Brain microvascular endothelial cell (primary cell): Measurements from ENCODE around the gene TALDO1.

Source experiments
- DNase-seq: peaks from one replicate; pipeline ENCODE4 v3.0.0-alpha.2; 2020
- H3K27ac ChIP-seq: fragments of 250-450 bp; sonication (Bioruptor Pico); 2 replicates; pipeline ENCODE4 v1.5.1; 2020; ENCODE audit warnings: mild to moderate bottlenecking, moderate library complexity
- H3K27me3 ChIP-seq: fragments of 250-450 bp; sonication (Bioruptor Pico); replicated peaks from 2 replicates; pipeline ENCODE4 v1.5.1; 2020; ENCODE audit warnings: mild to moderate bottlenecking
- H3K36me3 ChIP-seq: fragments of 250-450 bp; sonication (Bioruptor Pico); replicated peaks from 2 replicates; pipeline ENCODE4 v1.5.1; 2020; ENCODE audit warnings: mild to moderate bottlenecking
- H3K4me3 ChIP-seq: 2 replicates; pipeline ENCODE4 v1.5.1; 2011; ENCODE audit warnings: low read depth, mild to moderate bottlenecking, control low read depth, low read length, moderate library complexity
- in situ Hi-C: cut with HindIII; loops from 2 replicates; pipeline ENCODE4 v1.10.0; 2017; ENCODE audit warnings: low sequenced_read_pairs, low pct_ligation_motif_present
- TF ChIP-seq, protein P1 (sequence below): IDR thresholded peaks from 2 replicates; pipeline ENCODE4 v1.5.1; 2011; ENCODE audit warnings: low read depth, mild to moderate bottlenecking, moderate library complexity, low read length, control low read depth, inconsistent platforms; ENCODE audit errors: missing control alignments

Gene TALDO1

DNA sequence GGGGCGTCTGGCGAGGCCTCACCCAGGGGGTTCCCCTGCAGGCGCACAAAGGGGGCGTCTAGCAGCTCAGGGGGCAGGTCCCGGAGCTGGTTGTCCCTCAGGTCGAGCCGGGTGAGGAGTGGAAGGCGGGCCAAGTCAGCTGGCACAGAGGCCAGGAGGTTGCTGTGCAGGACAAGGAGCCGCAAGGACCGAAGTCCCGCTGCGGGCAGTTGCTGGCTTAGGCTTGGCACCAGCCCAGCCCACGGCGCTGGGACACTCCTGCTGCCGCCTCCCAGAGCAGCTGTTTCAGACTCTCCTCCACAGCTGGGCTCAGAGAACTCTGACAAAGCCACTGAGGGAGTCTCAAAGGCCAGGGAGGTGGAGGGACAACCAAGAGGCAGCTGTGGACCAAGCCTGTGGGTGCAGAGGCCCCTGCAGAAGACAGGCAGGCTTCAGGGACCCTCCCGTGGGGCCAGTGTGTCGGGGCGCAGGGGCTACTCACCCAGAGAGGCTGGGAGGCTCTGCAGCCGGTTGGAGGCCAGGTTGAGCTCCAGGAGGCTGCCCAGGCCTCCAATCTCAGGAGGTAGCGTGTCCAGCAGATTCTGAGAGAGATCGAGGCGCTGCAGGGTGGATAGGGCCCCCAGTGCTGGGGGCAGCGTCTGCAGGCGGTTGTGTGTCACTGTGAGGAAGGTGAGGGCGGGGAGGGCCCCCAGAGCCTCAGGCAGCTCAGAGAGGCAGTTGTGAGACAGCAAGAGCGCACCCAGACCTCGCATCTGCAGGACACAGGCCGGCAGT, 55.6 kb downstream of the TALDO1 start:
- no peak overlapping the region for H3K27ac ChIP-seq
- H3K36me3 ChIP-seq, result peaks cover 13% of the 10 kb centered on the region
- DNase-seq, result no peak
- no peaks in the 10 kb centered on the region for H3K27me3 ChIP-seq
- H3K4me3 ChIP-seq, result no peak overlapping the region
- TF ChIP-seq, protein P1, sequence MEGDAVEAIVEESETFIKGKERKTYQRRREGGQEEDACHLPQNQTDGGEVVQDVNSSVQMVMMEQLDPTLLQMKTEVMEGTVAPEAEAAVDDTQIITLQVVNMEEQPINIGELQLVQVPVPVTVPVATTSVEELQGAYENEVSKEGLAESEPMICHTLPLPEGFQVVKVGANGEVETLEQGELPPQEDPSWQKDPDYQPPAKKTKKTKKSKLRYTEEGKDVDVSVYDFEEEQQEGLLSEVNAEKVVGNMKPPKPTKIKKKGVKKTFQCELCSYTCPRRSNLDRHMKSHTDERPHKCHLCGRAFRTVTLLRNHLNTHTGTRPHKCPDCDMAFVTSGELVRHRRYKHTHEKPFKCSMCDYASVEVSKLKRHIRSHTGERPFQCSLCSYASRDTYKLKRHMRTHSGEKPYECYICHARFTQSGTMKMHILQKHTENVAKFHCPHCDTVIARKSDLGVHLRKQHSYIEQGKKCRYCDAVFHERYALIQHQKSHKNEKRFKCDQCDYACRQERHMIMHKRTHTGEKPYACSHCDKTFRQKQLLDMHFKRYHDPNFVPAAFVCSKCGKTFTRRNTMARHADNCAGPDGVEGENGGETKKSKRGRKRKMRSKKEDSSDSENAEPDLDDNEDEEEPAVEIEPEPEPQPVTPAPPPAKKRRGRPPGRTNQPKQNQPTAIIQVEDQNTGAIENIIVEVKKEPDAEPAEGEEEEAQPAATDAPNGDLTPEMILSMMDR, result no peak
- in situ Hi-C loops, result no loop called here

DNA sequence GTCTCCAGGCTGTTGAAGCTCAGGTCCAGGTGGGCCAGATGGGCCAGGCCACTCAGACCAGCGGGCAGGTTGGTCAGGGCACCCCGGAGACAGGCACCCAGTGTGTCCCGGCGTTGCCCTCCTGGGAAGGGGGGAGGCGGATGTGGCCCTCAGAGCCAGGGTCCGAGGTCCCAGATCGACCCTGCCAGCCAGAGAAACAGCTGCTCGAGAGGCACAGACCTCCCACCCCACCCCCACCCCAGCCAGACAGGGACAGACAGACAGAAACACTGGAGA, 56.1 kb downstream of the TALDO1 start:
- H3K27ac ChIP-seq, result no peak overlapping the region
- in situ Hi-C loops, result no loop called here
- no peak for DNase-seq
- H3K4me3 ChIP-seq, result no peak overlapping the region
- peaks cover 13% of the 10 kb centered on the region for H3K36me3 ChIP-seq
- H3K27me3 ChIP-seq, result no peaks in the 10 kb centered on the region
- TF ChIP-seq, protein P1, result no peak

DNA sequence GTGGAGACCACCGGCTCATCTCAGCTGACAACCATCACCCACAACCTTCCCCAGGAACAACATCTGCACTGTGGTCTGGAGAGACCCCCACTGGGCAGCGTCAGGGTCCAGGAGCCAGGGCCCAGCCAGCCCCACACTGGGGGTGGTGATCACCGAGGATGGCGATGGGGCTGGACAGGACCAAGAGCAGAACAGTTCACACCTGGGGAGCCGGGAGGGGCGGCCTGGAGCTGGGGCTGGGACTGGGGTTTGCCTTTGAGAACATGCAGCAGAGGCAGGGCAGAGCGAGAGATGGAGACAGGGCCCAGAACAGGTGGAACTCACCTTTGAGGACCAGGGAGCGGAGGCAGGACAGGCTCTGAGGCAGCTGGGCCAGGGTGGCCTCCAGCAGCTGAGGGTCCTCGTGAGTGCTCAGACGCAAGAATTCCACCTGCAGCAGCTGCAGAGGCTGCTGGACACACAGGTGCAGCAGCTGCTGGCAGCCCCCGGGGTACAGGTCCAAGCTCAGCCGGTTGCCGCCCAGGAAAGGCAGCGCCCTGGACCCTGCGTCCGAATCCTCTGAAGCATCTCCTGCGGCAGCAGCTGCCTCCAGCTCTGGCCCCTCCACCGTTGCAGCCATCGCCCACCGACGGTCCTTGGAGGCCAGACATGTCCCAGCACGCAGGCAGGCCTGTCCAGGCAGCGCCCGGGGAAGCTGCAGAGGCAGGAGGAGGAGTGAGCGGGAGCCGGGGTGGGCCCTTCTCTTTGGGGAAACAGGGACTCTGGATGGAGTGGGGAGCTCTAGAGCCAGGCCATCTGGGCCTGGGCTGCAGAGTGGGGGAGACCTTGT, 56.7 kb downstream of the TALDO1 start:
- Histone ChIP-seq H3K27me3 (no peaks in the 10 kb centered on the region), H3K27ac (no peak overlapping the region), H3K4me3 (peak overlapping the region; percentile 61), H3K36me3 (peaks cover 13% of the 10 kb centered on the region)
- in situ Hi-C loops, result no loop called here
- DNase-seq, result no peak
- TF ChIP-seq, protein P1, result no peak

DNA sequence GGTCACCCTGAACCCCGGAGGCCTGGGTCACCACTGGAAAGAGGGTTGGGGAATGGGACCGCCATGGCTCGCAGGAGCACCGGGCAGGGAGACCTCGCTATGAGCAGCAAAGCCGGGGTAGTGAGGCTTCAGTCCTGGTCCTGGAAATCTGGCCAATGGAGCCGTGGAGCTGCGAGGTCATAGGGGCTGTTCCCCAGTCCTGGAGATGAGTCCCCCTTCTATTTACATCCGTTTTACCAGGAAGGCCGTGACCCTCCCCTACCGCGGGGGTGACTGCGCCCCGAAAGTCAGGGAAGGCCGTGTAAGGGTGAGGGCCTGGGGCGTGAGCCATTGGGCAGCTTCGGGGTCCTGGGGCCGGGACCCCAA, 57.3 kb downstream of the TALDO1 start:
- H3K4me3 ChIP-seq, result peak overlapping the region; percentile 61
- in situ Hi-C loops, result no loop called here
- H3K27ac ChIP-seq, result no peak overlapping the region
- no peaks in the 10 kb centered on the region for H3K27me3 ChIP-seq
- peaks cover 9% of the 10 kb centered on the region for H3K36me3 ChIP-seq
- TF ChIP-seq, protein P1, result no peak
- no peak for DNase-seq

DNA sequence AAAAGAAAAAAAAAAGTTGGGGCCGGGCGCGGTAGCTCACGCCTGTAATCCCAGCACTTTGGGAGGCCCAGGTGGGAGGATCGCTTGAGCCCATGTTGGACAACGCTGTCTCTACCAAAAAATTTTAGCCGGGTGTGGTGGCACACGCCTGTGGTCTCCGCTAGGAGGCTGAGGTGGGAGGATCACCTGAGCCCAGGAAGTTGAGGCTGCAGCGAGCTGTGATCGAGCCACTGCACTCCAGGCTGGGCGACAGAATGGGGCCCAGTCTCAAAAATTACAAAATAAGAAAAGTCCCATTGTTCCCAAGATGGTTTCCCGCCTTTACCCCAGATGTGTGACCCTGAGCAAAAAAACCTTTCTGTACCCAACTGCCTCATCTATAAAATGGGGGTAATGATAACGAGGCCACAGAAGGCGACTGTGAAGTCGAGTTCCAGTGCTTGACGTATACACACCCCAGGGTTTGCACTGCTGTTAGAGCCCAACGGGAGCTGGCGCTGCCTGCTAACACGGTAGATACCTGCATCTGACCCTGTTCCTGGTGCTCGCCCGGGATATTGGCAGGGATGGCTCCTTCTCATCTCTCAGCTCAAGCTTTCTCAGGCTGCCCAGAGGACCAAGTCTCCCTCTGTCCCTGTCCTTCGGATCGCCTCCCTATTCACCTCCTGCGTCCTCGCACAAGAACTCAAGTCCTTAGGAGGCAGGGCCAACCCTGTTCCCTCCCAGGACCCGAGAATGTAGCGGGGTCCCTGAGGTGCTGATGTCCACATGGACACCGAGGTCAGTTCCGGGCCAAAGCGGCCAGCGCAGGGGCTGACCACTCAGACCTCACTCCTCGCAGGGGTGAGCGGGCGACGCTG, 61.4 kb downstream of the TALDO1 start:
- in situ Hi-C loops, result no loop called here
- DNase-seq, result no peak

More for the DNA sequence above, 61.4 kb downstream of the TALDO1 start:
- H3K4me3 ChIP-seq, result peak overlapping the region; percentile 92
- TF ChIP-seq, protein P1, result no peak
- H3K36me3 ChIP-seq, result peaks cover 30% of the 10 kb centered on the region
- H3K27ac ChIP-seq, result peak overlapping the region; percentile 99
- H3K27me3 ChIP-seq, result no peaks in the 10 kb centered on the region
